Neural progenitor cell (in vitro differentiated cells): Measurements from ENCODE around the gene OR6N2. TPM values are rescaled to one million over a fixed set of nuclear protein-coding genes. Genes with fewer than 3 reads are reported as not detected.

Experiments
- DNase-seq: peaks from one replicate; pipeline ENCODE4 v3.0.0-alpha.2; 2016; ENCODE audit warnings: low spot score
- H2AFZ ChIP-seq: fragments of 200-600 bp; sonication (generic); replicated peaks from 2 replicates; pipeline ENCODE4 v1.6.1; 2016; ENCODE audit warnings: antibody characterized with exemption
- H3F3A ChIP-seq: fragments of 200-600 bp; sonication (generic); 2 replicates; pipeline ENCODE4 v1.6.1; 2016; ENCODE audit warnings: antibody characterized with exemption, low read depth
- H3K27ac ChIP-seq: fragments of 200-600 bp; sonication (generic); 2 replicates; pipeline ENCODE4 v1.5.1; 2016; ENCODE audit warnings: mild to moderate bottlenecking
- H3K27me3 ChIP-seq: fragments of 200-600 bp; sonication (generic); 2 replicates; pipeline ENCODE4 v1.6.1; 2016; ENCODE audit warnings: mild to moderate bottlenecking, moderate library complexity
- H3K36me3 ChIP-seq: fragments of 200-600 bp; sonication (generic); 2 replicates; pipeline ENCODE4 v1.5.1; 2016
- H3K4me1 ChIP-seq: fragments of 200-600 bp; sonication (generic); 2 replicates; pipeline ENCODE4 v1.6.1; 2016; ENCODE audit warnings: mixed run types
- H3K4me2 ChIP-seq: fragments of 200-600 bp; sonication (generic); 2 replicates; pipeline ENCODE4 v1.6.1; 2016
- H3K4me3 ChIP-seq: fragments of 200-600 bp; sonication (generic); 2 replicates; pipeline ENCODE4 v1.5.1; 2016
- H3K79me2 ChIP-seq: fragments of 200-600 bp; sonication (generic); 2 replicates; pipeline ENCODE4 v1.6.1; 2016; ENCODE audit warnings: low read depth
- H3K9ac ChIP-seq: fragments of 200-600 bp; sonication (generic); 2 replicates; pipeline ENCODE4 v1.6.1; 2016
- H3K9me3 ChIP-seq: fragments of 200-600 bp; sonication (generic); 2 replicates; pipeline ENCODE4 v1.5.1; 2016; ENCODE audit warnings: low read depth
- H4K20me1 ChIP-seq: fragments of 200-600 bp; sonication (generic); 2 replicates; pipeline ENCODE4 v1.6.1; 2016; ENCODE audit warnings: low read depth
- H3K27ac Mint-ChIP-seq: 3 replicates; pipeline ENCODE4 v1.8.0; 2021; ENCODE audit warnings: mixed read lengths
- H3K27me3 Mint-ChIP-seq: 2 replicates; pipeline ENCODE4 v1.8.0; 2022; ENCODE audit warnings: low read depth, mild to moderate bottlenecking, inconsistent platforms, moderate library complexity, mixed read lengths; ENCODE audit not compliant: insufficient read depth
- H3K36me3 Mint-ChIP-seq: 3 replicates; pipeline ENCODE4 v1.8.0; 2021; ENCODE audit warnings: mixed read lengths
- H3K4me1 Mint-ChIP-seq: 3 replicates; pipeline ENCODE4 v1.8.0; 2021; ENCODE audit warnings: mixed read lengths
- H3K4me3 Mint-ChIP-seq: 3 replicates; pipeline ENCODE4 v1.8.0; 2021; ENCODE audit warnings: mild to moderate bottlenecking, moderate library complexity, mixed read lengths
- H3K9me3 Mint-ChIP-seq: 3 replicates; pipeline ENCODE4 v1.8.0; 2020; ENCODE audit warnings: mixed read lengths
- EZH2 ChIP-seq: fragments of 200-600 bp; sonication (generic); IDR thresholded peaks from 2 replicates; pipeline ENCODE4 v1.6.1; 2017; ENCODE audit warnings: antibody characterized with exemption, mild to moderate bottlenecking, moderate library complexity
- EZH2phosphoT487 ChIP-seq: fragments of 200-600 bp; sonication (generic); IDR thresholded peaks from 2 replicates; pipeline ENCODE4 v1.6.1; 2017; ENCODE audit warnings: antibody characterized with exemption
- total RNA-seq: library from RNA; depleted of rRNA; stranded (reverse); fragments of >200 nt; gene quantifications from 2 replicates; pipeline ENCODE4 v1.2.3, GENCODE V29; 2015; ENCODE audit warnings: low replicate concordance
- TF ChIP-seq, protein P1 (sequence below): fragments of 200-600 bp; sonication (generic); IDR thresholded peaks from 2 replicates; pipeline ENCODE4 v1.5.1; 2017; ENCODE audit warnings: antibody characterized with exemption, mild to moderate bottlenecking

OR6N2 gene
- total RNA-seq, 1 donor from 2014 or later: not detected

DNA sequence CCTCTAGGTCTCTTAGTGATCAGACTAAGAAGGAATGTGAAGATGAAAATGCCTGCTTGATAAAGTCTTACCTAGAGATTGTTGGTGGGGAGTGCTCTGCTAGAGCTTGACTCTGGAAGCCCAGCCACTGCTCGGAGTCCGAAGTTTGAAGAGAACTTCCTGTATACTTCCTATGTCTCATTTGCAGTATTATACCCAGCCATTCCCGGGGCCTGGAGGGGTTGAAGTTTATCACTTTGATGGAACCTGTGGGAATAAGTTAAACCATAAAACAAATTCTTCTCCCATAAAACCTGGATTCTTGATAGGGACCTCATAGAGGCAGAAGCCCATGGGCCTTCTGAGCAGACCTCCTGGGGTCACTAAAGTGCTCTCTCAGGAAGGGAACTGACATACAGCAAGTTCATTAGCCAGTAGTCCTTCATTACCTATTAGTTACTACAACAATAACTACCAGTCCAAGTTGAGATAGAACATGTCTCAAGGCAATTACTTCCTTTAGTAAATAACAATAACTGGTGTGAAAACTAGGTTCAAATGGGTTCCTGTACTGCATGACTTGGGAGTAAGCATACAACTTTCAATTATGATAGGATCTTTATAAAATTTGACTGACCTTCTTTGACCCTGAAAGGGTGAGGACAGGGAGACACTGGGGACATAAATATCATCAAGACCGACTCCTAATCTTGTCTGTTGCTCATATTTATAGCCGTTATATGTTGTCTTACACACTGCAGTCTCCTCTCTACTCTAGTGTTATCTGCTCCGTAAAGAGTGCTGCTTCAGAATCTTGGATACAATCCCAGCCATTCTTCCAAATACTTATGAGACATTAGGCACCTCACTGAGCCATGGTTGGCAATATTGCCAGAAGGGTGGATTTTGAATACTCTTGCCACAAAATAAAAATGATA, 8.8 kb downstream of the OR6N2 start, which contains the start of gene OR6N1:
Gene OR6N1 (minus strand): TSS at position 246 of the 917 bp plus-strand sequence. CDS start 5,513 bp downstream, outside the sequence.
- H3K36me3 Mint-ChIP-seq: no peaks in the 10 kb centered on the region
- no peaks in the 10 kb centered on the region for H3K9me3 Mint-ChIP-seq
- H3K4me1 Mint-ChIP-seq: no peaks in the 10 kb centered on the region
- H3K27me3 ChIP-seq: no peaks in the 10 kb centered on the region
- no peak within 1 kb of the TSS for H3K4me3 Mint-ChIP-seq
- no peaks in the 10 kb centered on the region for H3F3A ChIP-seq
- no peaks in the 10 kb centered on the region for H3K9me3 ChIP-seq
- no peaks in the 10 kb centered on the region for H3K79me2 ChIP-seq
- no peak within 1 kb of the TSS for H3K27ac Mint-ChIP-seq
- no peaks in the 10 kb centered on the region for H3K27me3 Mint-ChIP-seq
- H4K20me1 ChIP-seq: no peaks in the 10 kb centered on the region
- no peak within 1 kb of the TSS for H3K4me3 ChIP-seq
- no peak within 1 kb of the TSS for H3K27ac ChIP-seq
- no peaks in the 10 kb centered on the region for H3K4me1 ChIP-seq
- no peak within 1 kb of the TSS for H3K4me2 ChIP-seq
- DNase-seq: no peak
- no peak within 1 kb of the TSS for H2AFZ ChIP-seq
- no peaks in the 10 kb centered on the region for H3K36me3 ChIP-seq
- no peak for TF ChIP-seq EZH2phosphoT487
- TF ChIP-seq, protein P1, sequence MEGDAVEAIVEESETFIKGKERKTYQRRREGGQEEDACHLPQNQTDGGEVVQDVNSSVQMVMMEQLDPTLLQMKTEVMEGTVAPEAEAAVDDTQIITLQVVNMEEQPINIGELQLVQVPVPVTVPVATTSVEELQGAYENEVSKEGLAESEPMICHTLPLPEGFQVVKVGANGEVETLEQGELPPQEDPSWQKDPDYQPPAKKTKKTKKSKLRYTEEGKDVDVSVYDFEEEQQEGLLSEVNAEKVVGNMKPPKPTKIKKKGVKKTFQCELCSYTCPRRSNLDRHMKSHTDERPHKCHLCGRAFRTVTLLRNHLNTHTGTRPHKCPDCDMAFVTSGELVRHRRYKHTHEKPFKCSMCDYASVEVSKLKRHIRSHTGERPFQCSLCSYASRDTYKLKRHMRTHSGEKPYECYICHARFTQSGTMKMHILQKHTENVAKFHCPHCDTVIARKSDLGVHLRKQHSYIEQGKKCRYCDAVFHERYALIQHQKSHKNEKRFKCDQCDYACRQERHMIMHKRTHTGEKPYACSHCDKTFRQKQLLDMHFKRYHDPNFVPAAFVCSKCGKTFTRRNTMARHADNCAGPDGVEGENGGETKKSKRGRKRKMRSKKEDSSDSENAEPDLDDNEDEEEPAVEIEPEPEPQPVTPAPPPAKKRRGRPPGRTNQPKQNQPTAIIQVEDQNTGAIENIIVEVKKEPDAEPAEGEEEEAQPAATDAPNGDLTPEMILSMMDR: no peak
- TF ChIP-seq EZH2: no peak
- no peak within 1 kb of the TSS for H3K9ac ChIP-seq

DNA sequence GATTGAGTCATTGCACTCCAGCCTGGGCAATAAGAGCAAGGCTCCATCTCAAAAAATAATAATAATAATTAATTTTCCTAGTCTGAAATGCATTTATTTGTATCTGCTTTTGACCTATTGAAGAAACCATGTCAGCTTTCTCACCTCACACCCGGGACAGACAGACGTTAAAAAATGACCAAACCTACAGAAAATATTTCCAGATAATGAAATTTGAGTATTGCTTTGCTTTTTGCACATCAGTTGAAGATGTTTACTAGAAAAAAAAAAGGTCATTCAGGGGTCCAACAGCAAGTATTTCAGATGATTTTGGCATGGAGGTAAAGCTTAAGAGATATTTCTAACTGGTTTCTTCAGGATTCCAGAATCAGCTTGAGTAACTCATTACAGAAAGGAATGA, 26.6 kb downstream of the OR6N2 start, which contains the start of gene OR6K6:
Gene OR6K6 (plus strand): TSS at position 301 of the 400 bp plus-strand sequence. CDS start 168 bp downstream, outside the sequence.
- no peaks in the 10 kb centered on the region for H3K4me1 ChIP-seq

DNA sequence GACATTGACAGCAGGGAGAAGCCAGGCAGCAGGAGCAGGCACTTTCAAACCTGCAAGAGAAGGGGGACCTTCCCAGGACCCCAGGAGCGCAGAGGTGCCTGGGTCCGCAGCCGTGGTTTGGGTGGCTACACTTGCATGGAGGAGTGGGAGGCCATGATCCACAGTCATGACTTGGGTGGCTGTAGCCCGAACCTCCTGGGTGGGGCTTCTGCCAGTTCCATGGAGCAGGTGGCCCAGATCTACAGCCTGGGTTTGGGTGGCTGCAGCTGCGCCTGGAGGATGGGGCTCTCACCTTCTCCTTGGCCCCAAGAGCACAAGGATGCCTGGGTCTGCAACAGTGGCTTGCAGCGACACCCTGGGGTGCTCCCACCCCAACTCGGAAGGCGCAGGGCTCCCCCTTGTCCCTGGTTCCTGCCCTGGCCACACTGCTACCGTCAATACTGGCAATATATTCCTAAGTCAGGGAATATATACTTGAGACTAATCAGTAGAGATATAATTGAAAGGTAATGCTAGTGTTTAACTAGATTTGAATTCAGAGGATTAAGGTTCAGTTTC, 28.8 kb downstream of the OR6N2 start:
- H3K36me3 ChIP-seq: no peaks in the 10 kb centered on the region
- no peaks in the 10 kb centered on the region for H3F3A ChIP-seq
- H3K27me3 Mint-ChIP-seq: peaks cover 2% of the 10 kb centered on the region
- H3K27me3 ChIP-seq: no peaks in the 10 kb centered on the region
- no peak overlapping the region for H3K4me3 ChIP-seq
- no peak overlapping the region for H2AFZ ChIP-seq
- no peaks in the 10 kb centered on the region for H3K9me3 ChIP-seq
- H3K4me2 ChIP-seq: no peak overlapping the region
- TF ChIP-seq EZH2phosphoT487: no peak
- TF ChIP-seq EZH2: no peak
- TF ChIP-seq, protein P1: no peak
- no peak overlapping the region for H3K27ac Mint-ChIP-seq
- H3K79me2 ChIP-seq: no peaks in the 10 kb centered on the region
- no peak overlapping the region for H3K27ac ChIP-seq
- no peak for DNase-seq
- no peaks in the 10 kb centered on the region for H3K36me3 Mint-ChIP-seq
- H3K9ac ChIP-seq: no peak overlapping the region
- H3K4me1 ChIP-seq: no peaks in the 10 kb centered on the region
- H3K4me3 Mint-ChIP-seq: no peak overlapping the region
- no peaks in the 10 kb centered on the region for H3K9me3 Mint-ChIP-seq
- no peaks in the 10 kb centered on the region for H3K4me1 Mint-ChIP-seq
- H4K20me1 ChIP-seq: no peaks in the 10 kb centered on the region

More for the DNA sequence above, 26.6 kb downstream of the OR6N2 start, which contains the start of gene OR6K6:
- Mint-ChIP-seq H3K27me3 (peaks cover 2% of the 10 kb centered on the region), H3K4me3 (no peak within 1 kb of the TSS), H3K4me1 (no peaks in the 10 kb centered on the region), H3K27ac (no peak within 1 kb of the TSS), H3K36me3 (no peaks in the 10 kb centered on the region), H3K9me3 (no peaks in the 10 kb centered on the region)
- H2AFZ ChIP-seq: no peak within 1 kb of the TSS
- no peak within 1 kb of the TSS for H3K4me3 ChIP-seq
- no peaks in the 10 kb centered on the region for H3K27me3 ChIP-seq
- no peak for TF ChIP-seq EZH2
- no peak for TF ChIP-seq EZH2phosphoT487
- TF ChIP-seq, protein P1: no peak
- H3K9ac ChIP-seq: no peak within 1 kb of the TSS
- no peaks in the 10 kb centered on the region for H3K9me3 ChIP-seq
- no peaks in the 10 kb centered on the region for H3K79me2 ChIP-seq
- no peaks in the 10 kb centered on the region for H4K20me1 ChIP-seq
- no peak for DNase-seq
- H3F3A ChIP-seq: no peaks in the 10 kb centered on the region
- no peak within 1 kb of the TSS for H3K27ac ChIP-seq
- H3K36me3 ChIP-seq: no peaks in the 10 kb centered on the region
- no peak within 1 kb of the TSS for H3K4me2 ChIP-seq
